Measurements from ENCODE around the gene SIDT2.
"Not testable (repeated sequence)": the region's sequence is repeated elsewhere in the genome, so short reads cannot be mapped to it uniquely, and the experiment has no call there.

The SIDT2 gene

GRCh38 chr11:117172724-117173421 lies 5.7 kb upstream of the SIDT2 start:
- no peak for DNase-seq (ENCODE audit: low read depth)

- no peak for DNase-seq (ENCODE audit: low read depth)
Observed at GRCh38 chr11:117175104-117175503, 3.4 kb upstream of the SIDT2 start.

- DNase-seq (ENCODE audit: low read depth), result no peak
Observed at GRCh38 chr11:117175781-117176180, 2.8 kb upstream of the SIDT2 start.

- no peak for DNase-seq (ENCODE audit: low read depth)
Observed at GRCh38 chr11:117176186-117176585, 2.4 kb upstream of the SIDT2 start.

- DNase-seq (ENCODE audit: low read depth), result no peak
Observed at GRCh38 chr11:117177534-117178209, 871 bp upstream of the SIDT2 start.

- peak; percentile 37 for DNase-seq (ENCODE audit: low read depth)
Observed at GRCh38 chr11:117179048-117179999, 781 bp downstream of the SIDT2 start.

- no peak for DNase-seq (ENCODE audit: low read depth)
Observed at GRCh38 chr11:117180020-117180419, 1.5 kb downstream of the SIDT2 start.

GRCh38 chr11:117180661-117181585 lies 2.4 kb downstream of the SIDT2 start:
- DNase-seq (ENCODE audit: low read depth), result peak; percentile 75

GRCh38 chr11:117181586-117182550 lies 3.3 kb downstream of the SIDT2 start:
- DNase-seq (ENCODE audit: low read depth), result no peak

- no peak for DNase-seq (ENCODE audit: low read depth)
Observed at GRCh38 chr11:117182551-117182935, 4.0 kb downstream of the SIDT2 start.

GRCh38 chr11:117183178-117183577 lies 4.6 kb downstream of the SIDT2 start:
- not testable (repeated sequence) for DNase-seq (ENCODE audit: low read depth)

- DNase-seq (ENCODE audit: low read depth), result no peak
Observed at GRCh38 chr11:117183724-117184349, 5.3 kb downstream of the SIDT2 start.

GRCh38 chr11:117185736-117186430 lies 7.3 kb downstream of the SIDT2 start:
- no peak for DNase-seq (ENCODE audit: low read depth)

GRCh38 chr11:117186431-117186761 lies 7.9 kb downstream of the SIDT2 start:
- no peak for DNase-seq (ENCODE audit: low read depth)

- no peak for DNase-seq (ENCODE audit: low read depth)
Observed at GRCh38 chr11:117187007-117187406, 8.5 kb downstream of the SIDT2 start.

GRCh38 chr11:117187428-117187798 lies 8.9 kb downstream of the SIDT2 start:
- DNase-seq (ENCODE audit: low read depth), result no peak

GRCh38 chr11:117187799-117188481 lies 9.4 kb downstream of the SIDT2 start:
- DNase-seq (ENCODE audit: low read depth), result no peak

GRCh38 chr11:117188620-117189081 lies 10.1 kb downstream of the SIDT2 start:
- DNase-seq (ENCODE audit: low read depth), result no peak

Data from ELR (cell line).